ENCODE data around the gene PPP4R1.
A peak's percentile ranks its signal among the peaks of the same experiment; 100 is the strongest.

The PPP4R1 gene

DNA sequence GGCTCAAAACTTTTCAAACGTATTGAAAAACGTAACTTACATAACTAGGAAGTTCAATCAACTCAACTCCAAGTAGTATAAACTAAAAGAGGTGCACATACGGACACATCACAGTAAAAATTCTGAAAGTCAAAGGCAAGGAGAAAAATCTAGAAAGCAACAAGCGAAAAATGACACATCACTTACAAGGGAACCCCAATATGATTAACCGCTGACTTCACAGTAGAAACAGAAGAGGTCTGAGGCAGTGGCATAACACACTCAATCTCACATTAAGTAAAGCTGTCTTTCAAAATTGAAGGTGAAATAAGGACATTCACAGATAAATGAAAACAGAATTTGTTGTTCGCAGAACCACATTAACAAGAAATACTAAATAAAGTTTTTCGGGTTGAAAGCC lies 32.7 kb downstream of the PPP4R1 start:
- Histone ChIP-seq H3K27me3 (replicated peaks) (no peaks in the 10 kb centered on the region), H3K27ac (no peak overlapping the region)
- in situ Hi-C loops (cut with HindIII; ENCODE audit: low pct_ligation_motif_present, low sequenced_read_pairs) = no loop called here

DNA sequence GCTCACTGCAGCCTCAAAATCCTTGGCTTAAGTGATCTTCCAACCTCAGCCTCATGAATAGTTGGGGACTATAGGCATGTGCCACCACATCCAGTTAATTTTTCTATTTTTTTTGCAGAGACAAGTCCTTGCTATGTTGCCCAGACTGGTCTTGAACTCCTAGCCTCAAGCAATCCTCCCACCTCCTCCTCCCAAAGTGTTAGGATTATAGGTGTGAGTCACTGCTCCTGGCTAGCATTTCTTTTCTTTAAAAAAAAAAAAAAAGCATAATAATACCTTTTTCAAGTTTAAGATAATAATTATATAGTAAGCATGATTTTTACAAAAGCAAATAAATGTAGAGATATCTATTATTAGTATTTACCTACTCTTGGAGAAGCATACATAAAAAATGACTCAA lies 36.1 kb downstream of the PPP4R1 start:
- Histone ChIP-seq H3K27me3 (replicated peaks) (no peaks in the 10 kb centered on the region), H3K36me3 (replicated peaks) (peaks cover 26% of the 10 kb centered on the region), H3K4me3 (ENCODE audit: low read depth, low read length) (no peak overlapping the region), H3K27ac (no peak overlapping the region)
- no peak for DNase-seq
- in situ Hi-C loops (cut with HindIII; ENCODE audit: low pct_ligation_motif_present, low sequenced_read_pairs) = no loop called here
- TF ChIP-seq, protein P1, sequence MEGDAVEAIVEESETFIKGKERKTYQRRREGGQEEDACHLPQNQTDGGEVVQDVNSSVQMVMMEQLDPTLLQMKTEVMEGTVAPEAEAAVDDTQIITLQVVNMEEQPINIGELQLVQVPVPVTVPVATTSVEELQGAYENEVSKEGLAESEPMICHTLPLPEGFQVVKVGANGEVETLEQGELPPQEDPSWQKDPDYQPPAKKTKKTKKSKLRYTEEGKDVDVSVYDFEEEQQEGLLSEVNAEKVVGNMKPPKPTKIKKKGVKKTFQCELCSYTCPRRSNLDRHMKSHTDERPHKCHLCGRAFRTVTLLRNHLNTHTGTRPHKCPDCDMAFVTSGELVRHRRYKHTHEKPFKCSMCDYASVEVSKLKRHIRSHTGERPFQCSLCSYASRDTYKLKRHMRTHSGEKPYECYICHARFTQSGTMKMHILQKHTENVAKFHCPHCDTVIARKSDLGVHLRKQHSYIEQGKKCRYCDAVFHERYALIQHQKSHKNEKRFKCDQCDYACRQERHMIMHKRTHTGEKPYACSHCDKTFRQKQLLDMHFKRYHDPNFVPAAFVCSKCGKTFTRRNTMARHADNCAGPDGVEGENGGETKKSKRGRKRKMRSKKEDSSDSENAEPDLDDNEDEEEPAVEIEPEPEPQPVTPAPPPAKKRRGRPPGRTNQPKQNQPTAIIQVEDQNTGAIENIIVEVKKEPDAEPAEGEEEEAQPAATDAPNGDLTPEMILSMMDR (IDR thresholded peaks at IDR 0.05; ENCODE audit: low read depth, low read length, missing control alignments) = no peak

More for the DNA sequence above, 32.7 kb downstream of the PPP4R1 start:
- no peak for DNase-seq
- TF ChIP-seq, protein P1 (IDR thresholded peaks at IDR 0.05; ENCODE audit: low read depth, low read length, missing control alignments) = no peak
- Histone ChIP-seq H3K36me3 (replicated peaks) (peaks cover 25% of the 10 kb centered on the region), H3K4me3 (ENCODE audit: low read depth, low read length) (no peak overlapping the region)

DNA sequence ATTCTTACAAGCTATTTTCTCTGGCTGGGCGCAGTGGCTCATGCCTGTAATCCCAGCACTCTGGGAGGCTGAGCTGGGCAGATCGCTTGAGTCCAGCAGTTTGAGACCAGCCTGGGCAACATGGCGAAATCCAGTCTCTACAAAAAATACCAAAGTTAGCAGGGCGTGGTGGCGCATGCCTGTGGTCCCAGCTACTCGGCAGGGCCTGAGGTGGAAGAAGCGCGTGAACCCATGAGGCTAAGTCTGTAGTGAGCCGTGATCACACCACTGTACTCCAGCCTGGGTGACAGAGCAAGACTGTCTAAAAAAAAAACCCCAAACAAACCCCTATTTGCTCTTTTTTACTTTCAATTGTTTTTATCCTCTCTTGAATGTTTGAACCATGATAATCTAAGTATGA lies 37.0 kb downstream of the PPP4R1 start:
- H3K27ac ChIP-seq = no peak overlapping the region
- TF ChIP-seq, protein P1 (IDR thresholded peaks at IDR 0.05; ENCODE audit: low read depth, low read length, missing control alignments) = no peak
- H3K27me3 ChIP-seq (replicated peaks) = no peaks in the 10 kb centered on the region
- peaks cover 19% of the 10 kb centered on the region for H3K36me3 ChIP-seq (replicated peaks)
- DNase-seq = no peak
- in situ Hi-C loops (cut with HindIII; ENCODE audit: low pct_ligation_motif_present, low sequenced_read_pairs) = no loop called here
- no peak overlapping the region for H3K4me3 ChIP-seq (ENCODE audit: low read depth, low read length)

DNA sequence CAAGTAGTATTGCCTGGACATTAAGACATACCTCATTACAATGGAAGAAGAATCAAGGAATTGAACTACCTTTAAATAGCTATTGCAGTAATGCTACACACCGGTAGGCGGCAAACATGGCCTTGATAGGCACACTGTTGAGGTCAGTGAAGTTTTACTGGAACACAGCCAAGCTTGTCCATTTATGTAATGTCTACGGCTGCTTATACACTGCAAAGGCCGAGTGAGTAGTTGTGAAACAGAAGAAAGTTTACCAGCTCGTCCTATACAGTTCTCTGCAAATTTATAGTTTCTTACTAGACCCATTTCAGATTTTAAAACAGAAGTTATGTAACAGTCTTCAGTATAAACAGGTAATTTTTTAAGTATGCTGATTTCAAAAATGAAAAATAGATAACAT lies 38.8 kb downstream of the PPP4R1 start:
- H3K27me3 ChIP-seq (replicated peaks) = no peaks in the 10 kb centered on the region
- peak; percentile 95 for DNase-seq
- no peak overlapping the region for H3K27ac ChIP-seq
- in situ Hi-C loops (cut with HindIII; ENCODE audit: low pct_ligation_motif_present, low sequenced_read_pairs) = no loop called here
- H3K4me3 ChIP-seq (ENCODE audit: low read depth, low read length) = no peak overlapping the region
- TF ChIP-seq, protein P1 (IDR thresholded peaks at IDR 0.05; ENCODE audit: low read depth, low read length, missing control alignments) = peak; percentile 88
- H3K36me3 ChIP-seq (replicated peaks) = peaks cover 17% of the 10 kb centered on the region

GRCh38 chr18:9574473-9575115 lies 39.8 kb downstream of the PPP4R1 start:
- H3K27ac ChIP-seq = no peak overlapping the region
- in situ Hi-C loops (cut with HindIII; ENCODE audit: low pct_ligation_motif_present, low sequenced_read_pairs) = no loop called here
- H3K36me3 ChIP-seq (replicated peaks) = peaks cover 22% of the 10 kb centered on the region

More at GRCh38 chr18:9574473-9575115, 39.8 kb downstream of the PPP4R1 start:
- TF ChIP-seq, protein P1 (IDR thresholded peaks at IDR 0.05; ENCODE audit: low read depth, low read length, missing control alignments) = no peak
- no peak overlapping the region for H3K4me3 ChIP-seq (ENCODE audit: low read depth, low read length)
- no peak for DNase-seq
- H3K27me3 ChIP-seq (replicated peaks) = no peaks in the 10 kb centered on the region

Data from brain microvascular endothelial cell (primary cell).